GM18511 (cell line): ENCODE measurements around the gene ASB3.
"Not testable (repeated sequence)": the region's sequence is repeated elsewhere in the genome, so short reads cannot be mapped to it uniquely, and the experiment has no call there.

Experiments used
- ATAC-seq: cut with Tn5 transposase; IDR thresholded peaks from one replicate; pipeline ENCODE4 v1.9.1; 2021; ENCODE audit warnings: mild to moderate bottlenecking, moderate library complexity; ENCODE audit not compliant: unreplicated experiment

The ASB3 gene

DNA sequence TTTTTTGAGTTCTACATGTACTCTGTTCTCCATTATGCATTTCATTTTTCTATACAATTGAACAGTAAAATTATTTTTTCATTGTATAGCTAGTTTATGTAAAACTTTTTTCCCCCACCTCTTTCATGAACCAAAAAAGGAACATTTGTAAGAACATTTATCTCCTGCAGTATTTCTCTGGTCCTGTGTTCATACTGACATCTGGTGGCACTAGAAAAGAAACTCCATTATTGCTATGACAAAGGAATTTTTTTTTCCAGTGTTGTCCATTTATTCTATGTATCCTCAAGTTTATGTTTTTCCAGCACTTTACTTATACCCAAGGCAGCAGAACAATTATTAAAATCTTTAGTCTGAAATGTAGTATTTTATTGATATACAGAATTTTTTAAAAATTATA lies 46.6 kb downstream of the ASB3 start:
- ATAC-seq = no peak

DNA sequence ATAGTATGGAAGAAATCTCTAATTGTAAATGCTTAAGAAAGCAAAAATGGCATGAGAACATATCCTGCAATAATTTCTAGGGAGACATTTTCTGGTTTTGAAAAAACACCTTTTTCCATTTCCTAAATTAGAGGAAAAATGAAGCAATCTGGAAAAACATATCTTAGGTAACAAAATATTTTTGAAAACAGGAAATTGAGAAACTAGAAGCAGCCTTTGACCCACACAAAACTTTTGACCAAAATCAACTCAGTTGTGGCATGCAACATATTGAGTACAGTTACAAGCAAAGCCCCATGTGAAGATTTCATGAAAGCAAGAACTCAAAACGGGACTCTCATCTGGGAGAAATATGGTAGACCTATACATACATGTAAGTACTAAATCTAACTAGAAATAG lies 47.7 kb downstream of the ASB3 start:
- no peak for ATAC-seq

DNA sequence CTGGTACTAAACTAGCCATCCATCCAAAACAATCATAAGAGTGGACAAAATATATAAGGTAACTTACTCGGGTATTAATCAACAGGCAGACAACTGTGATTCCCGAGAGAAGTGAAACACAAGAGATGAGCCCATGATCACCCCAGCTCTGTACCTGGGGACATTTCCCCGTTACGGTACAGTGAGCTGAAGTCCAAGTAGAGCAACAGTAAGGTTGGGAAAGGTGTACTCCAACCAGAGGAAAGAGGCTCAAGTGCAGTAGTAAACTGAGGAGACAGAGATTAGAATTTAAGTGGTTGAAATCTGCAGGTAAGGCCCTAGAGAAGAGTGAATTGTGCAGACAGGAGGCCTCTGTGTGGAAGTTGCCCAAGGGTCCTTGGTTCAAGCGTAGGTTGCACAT lies 49.7 kb downstream of the ASB3 start:
- no peak for ATAC-seq

DNA sequence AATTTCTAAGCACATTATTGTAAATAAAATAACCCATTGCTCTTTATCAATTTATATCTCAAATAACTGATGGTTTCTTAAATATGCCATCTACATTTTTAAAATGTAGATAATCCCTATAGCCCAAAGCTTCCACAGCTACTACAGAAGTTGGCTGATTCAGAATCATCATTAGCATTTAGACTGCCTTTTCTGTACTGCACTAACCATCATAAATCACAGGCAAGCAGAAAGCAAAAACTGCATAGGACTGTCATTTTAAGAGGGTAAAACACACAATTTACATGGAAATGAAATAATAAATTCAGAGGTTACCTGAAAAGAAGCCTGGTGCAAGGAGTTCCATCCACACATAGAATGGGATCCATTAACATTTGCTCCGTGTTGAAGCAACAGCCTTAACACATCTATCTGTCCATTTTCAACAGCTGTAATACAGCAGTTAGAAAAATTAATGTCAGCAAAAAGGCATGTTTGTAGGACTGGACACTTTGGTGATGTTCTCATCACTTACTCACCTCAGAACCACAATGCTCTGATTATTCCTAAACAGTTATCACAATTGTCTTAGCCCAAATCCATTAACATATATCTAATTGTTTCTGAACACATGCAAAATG lies 57.5 kb downstream of the ASB3 start:
- ATAC-seq = no peak

DNA sequence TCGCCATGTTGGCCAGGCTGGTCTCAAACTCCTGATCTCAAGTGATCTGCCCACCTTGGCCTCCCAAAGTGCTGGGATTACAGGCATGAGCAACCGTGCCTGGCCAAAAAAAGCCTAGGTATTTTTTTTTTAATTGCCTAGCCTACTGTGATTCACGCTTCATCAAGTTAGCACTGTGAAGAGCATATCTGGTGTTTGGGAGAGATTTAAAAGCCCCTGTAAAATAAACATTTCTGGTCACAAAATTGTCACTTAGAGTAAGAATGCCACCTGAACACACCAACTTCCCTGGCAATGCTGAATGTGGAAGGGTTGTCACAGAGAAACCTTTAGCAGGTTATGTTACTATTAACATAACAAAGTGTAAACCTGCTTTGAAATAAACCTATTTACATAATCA lies 58.8 kb downstream of the ASB3 start:
- no peak for ATAC-seq

DNA sequence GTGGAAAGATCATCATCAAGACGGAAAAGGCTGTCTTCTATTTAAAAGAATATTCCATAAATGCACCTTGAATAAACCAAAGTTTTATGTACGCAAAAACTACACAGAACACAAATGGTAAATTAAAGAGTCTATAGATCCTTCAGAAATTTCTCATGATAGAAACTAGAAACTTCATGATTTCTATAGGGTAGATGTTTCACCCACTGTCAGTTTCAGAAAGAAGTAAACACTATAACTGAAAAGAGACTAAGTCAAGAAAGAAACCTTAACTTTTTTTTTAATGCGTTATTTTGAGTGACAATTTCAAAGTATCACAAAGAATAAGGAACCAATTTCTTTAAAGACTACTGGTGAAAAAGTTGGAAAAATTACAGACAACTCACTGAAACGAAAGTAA lies 61.1 kb downstream of the ASB3 start:
- no peak for ATAC-seq

DNA sequence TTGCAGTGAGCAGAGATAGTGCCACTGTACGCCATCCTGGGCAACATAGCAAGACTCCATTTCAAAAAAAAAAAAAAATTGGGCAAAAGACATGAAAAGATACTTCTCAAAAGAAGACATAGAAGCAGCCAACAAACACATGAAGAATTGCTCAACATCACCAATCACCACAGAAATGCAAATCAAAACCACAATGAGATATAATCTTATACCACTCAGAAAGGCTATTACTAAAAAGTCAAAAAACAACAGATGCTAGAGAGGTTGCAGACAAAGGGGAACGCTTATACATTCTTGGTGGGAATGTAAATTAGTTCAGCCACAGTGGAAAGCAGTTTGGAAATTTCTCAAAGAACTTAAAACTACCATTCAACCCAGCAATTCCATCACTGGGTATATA lies 62.2 kb downstream of the ASB3 start:
- no peak for ATAC-seq

DNA sequence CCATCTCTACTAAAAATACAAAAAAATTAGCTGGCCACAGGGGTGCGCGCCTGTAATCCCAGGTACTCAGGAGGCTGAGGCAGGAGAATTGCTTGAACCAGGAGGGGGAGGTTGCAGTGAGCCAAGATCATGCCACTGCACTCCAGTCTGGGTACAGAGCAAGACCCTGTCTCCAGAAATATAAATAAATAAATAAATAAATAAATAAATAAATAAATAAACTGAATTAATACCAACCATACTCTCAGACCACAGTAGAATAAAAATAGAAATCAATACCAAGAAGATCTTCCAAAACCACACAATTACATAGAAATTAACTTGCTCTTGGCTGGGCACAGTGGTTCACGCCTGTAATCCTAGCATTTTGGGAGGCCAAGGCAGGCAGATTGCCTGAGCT lies 65.8 kb downstream of the ASB3 start:
- not testable (repeated sequence) for ATAC-seq

DNA sequence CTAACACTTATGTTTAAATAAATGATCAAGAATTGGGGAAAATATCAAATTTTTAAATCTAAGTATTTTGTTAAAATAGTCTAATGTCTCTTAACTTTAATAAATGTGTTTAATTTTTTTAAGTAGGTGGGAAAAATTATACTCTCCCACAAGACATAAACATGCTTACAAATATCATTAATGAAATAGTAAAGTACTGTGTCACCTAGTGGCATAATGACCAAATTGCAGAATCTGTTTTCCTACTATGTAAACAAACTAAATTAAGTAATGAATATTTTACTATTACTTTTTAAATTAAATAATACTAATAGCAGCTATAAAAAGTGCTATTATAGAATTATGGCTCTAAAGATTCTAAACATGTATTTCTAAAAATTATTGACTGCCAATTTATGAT lies 71.2 kb downstream of the ASB3 start:
- ATAC-seq = no peak

DNA sequence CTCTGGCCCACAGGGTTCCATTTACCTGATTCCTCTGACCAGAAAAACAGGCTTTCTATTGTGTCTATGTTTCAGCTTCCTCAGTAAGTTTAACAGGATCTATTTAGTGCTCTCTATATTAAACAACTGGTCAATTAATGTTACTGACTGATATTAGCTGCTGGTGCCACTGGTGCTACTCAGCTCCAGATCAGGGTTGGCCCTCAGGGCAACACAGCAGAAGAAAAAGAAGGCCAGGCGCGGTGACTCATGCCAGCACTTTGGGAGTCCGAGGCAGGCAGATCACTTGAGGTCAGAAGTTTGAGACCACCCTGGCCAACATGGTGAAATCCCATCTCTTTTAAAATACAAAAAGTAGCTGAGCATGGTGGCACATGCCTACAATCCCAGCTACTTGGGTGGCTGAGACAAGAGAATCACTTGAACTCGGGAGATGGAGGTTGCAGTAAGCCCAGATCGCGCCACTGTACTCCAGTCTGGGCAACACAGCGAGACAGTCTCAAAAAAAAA lies 75.4 kb downstream of the ASB3 start:
- ATAC-seq = no peak

DNA sequence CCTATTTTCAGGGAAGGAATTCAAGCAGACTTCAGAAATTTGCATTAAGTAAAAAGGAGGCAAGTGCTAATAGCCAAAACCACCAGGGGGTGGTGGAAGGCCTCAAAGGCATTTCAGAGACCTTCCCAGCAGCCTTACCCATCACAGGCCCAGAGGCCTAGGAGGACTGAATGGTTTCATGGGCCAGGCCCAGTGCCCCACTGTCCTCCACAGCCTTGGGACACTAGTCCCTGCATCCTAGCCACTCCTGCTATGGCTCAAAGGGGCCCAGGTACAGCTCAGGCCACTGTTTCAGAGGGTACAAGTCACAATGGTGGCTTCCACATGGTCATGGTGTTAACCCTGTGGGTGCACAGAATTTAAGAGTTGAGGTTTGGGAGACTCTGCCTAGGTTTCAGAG lies 77.8 kb downstream of the ASB3 start:
- ATAC-seq = no peak

DNA sequence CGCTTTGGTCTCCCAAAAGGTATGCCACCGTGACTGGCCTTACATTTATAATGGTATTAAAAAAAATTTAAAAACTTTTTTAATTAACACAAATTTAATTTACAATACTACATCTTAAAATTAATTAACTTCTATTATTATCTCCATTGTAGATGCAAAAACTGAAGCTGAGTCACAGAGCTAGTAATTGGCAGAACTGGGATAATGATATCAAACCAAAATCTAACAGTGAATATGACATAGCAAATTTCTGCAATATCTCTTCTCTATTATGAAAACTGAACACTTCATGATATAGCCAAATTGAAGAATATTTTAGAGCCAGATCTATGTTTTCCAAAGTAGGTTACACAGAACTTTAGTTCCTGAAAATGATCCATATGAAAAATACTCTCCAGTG lies 85.5 kb downstream of the ASB3 start:
- ATAC-seq = no peak

DNA sequence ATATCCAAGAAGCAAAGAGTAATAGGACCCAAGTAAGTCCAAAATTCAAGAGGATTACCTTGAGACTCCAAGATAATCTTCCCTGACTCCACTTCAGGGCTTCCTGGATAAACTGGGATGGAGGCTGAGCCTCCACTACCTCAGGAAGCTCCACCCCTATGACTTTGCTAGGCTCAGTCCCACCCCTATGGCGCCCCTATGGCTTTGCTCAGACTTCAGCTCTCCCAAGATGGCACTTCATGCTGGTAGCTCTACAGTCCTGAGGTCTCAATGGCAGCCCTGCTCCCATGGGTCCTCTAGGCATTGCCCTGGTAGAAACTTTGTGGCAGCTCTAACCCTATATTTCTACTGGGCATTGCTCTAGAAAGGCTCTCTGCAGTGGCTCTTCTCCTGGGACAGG lies 89.1 kb downstream of the ASB3 start:
- ATAC-seq = no peak

DNA sequence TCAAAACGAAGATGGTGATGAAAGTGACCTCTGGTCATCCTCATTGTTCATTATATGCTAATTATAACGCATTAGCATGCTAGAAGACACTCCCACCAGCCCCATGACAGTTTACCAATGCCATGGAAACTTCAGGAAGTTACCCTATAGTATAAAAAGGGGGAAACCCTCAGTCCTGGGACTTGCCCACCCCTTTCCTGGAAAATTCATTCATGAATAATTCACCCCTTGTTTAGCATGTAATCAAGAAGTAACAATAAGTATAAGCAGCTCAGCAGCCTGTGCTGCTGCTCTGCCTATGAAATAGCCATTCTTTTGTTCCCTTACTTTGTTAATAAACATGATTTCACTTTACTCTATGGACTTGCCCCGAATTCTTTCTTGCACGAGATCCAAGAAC lies 89.7 kb downstream of the ASB3 start:
- no peak for ATAC-seq

DNA sequence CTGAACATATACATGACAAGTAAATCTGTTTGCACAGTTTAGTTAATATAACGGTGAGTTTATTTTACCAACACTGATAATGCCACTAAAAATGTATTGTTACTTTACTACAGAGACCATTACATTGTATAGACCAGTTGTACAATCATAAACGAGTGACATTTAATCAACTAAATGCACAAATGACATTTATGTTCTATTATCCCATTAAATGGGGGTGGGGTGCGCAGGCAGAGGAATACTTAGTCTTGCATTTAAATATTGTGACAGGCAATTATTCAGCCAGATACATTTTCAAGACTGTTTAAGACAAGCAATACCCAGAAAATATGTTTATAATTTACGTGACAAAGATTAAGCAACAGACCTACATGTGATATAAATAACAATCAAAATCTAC lies 91.2 kb downstream of the ASB3 start:
- no peak for ATAC-seq

DNA sequence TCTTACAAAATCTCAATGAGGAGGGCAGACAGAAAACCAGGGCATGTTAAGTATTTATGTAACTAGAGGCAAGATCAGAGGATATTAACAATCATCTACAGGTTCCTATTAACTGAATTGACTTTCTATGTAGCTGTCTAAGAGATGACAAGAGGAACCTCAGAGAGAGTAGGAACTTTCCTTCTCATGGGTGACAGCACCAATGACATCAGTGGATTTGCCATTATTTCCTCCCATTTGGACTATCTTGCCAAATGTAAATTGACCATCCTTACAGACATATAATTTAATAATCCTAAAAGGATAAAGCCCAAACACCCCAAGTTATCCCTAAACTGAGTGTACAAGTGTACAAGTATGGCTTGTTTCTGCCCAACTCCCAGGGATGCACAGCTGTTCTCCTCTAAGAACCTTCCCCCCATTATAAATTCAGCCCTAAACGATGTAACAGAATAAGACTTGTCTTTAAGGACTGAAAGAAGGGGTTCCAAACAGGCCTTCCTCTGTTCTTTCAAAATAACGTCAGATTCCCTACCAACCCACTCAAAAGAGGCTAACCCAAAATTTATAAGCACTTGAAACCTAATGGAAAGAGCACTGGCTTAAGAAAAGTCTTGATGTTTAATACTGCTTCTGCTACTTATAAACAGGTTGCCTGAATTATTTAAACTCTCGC lies 92.5 kb downstream of the ASB3 start:
- no peak for ATAC-seq

DNA sequence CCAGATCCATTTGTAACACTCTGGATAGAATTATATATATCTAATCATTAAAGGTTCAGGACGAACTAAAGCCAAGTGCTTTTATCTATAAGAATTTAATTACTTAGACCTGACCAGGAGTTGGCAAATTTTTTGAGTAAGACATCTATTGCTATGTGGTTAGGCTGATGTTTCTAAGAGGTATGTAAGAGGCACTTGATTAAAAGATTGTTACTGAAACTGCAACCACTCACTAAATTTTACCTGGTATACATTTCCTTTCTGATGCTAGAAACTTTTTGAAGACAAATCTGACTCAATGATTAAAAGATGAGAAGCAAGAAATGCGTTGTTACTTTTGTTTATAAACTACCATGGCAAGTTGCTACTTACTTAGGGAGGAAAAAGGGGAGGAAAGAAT lies 95.9 kb downstream of the ASB3 start:
- ATAC-seq = no peak

DNA sequence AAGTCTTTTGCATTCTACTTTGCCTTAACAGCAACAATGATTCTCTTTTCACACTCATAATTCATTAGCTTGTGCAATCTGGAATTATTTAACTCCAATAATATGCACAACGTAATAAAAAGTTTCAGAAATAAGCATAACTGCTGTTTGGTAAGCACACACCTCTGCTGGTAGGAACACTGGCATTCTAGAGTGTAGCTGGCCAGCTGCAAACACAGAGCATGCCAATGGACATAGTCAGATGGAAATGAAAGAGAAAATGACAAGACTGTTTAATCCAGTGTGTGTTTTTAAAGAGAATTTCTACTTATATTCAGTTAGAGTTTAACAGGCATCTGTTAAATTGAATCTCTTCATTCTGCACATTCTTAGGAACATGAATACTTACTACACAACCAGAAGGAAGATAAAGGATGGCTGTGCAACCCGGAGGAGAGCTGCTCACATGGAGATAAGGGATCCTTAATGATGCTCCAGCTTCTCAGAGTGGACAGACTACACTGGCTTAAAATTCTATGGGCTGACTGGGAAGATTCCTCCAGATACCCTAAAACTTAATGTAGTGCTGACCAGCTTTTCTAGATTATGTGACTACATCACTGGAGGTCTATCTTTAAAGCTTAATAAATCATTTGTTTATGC lies 113.8 kb downstream of the ASB3 start:
- ATAC-seq = no peak

DNA sequence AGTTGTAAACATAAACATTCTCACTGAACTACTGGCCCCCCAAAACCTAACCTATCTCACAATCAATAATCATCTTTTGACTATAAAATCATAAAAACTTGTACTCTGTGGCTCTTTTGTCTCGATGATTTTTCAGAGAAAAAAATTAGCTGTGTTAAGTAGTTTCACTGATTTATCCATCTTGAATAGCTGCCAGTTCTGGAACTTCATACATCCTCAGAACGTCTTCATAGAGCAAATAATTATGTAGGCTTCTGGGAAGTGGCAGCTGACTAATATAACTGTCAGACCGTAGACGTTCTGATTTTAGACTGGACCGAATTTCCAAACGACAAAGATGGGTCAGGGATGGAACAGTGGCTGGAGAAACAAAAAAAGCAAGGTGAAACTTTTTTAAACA lies 116.4 kb downstream of the ASB3 start:
- no peak for ATAC-seq

DNA sequence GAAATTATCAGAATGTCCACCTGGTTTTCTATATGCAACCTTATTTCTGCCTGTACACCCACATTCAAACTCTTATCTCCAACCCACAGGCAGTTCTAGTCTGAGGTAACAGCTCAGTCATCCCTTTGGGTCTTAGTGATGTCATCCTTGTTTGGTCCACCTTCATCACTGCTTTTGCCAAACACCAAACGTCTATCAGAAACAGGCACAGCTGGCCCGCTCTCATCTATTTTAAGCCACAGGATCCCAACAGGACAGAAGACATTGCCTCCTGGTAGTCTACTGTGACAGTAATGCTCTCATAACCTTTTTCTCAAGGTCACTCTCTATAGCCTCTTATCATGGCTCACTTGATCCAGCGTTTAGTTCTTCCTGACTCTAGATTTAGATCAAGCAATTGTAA lies 118.1 kb downstream of the ASB3 start:
- ATAC-seq = no peak

DNA sequence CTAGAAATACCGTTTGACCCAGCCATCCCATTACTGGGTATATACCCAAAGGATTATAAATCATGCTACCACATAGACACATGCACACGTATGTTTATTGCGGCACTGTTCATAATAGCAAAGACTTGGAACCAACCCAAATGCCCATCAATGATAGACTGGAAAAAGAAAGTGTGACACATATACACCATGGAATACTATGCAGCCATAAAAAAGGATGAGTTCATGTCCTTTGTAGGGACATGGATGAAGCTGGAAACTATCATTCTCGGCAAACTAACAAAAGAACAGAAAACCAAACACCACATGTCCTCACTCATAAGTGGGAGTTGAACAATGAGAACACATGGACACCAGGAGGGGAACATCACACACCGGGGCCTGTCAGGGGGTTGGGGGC lies 119.6 kb downstream of the ASB3 start:
- not testable (repeated sequence) for ATAC-seq

DNA sequence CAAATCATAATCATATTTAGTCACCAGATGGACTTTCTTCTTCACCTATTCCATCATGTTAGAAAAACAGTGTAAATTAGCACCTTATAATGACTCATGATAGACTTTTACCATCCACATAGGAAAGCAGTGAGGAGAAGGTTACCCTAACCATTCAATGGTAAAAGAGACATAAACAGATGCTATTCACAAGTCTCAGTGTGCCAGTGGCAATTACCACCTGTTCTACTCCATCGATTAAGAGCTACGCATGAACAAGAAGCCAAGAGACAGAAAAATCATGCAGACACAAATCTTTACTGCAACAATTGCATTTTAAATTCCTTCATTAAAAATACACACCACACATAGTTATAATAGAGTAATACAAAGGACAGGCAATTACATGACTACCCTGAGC lies 125.9 kb downstream of the ASB3 start:
- no peak for ATAC-seq
